Esophagus (tissue), 2 donors: ENCODE results near the gene THSD7A. TPM values are rescaled to one million over a fixed set of nuclear protein-coding genes. Genes with fewer than 3 reads are reported as not detected.

Source experiments
- H3K27ac ChIP-seq, 2 donors: one replicate each; pipeline ENCODE4 v1.5.1; 2013; ENCODE audit warnings: low read depth in 2 of 2, mild to moderate bottlenecking in 2 of 2, inconsistent platforms in 1 of 2, low read length in 1 of 2, moderate library complexity in 1 of 2
- H3K27me3 ChIP-seq, 2 donors: one replicate each; pipeline ENCODE4 v1.6.1; 2013; ENCODE audit warnings: low read length in 2 of 2, control low read depth in 1 of 2, mild to moderate bottlenecking in 1 of 2; ENCODE audit not compliant: insufficient read depth in 2 of 2, control insufficient read depth in 1 of 2
- H3K36me3 ChIP-seq, 2 donors: one replicate each; pipeline ENCODE4 v1.6.1; 2013; ENCODE audit warnings: low read length in 1 of 2; ENCODE audit not compliant: control insufficient read depth in 2 of 2, insufficient read depth in 2 of 2
- H3K4me1 ChIP-seq, 2 donors: one replicate each; pipeline ENCODE4 v1.6.1; 2013; ENCODE audit warnings: low read length in 1 of 2; ENCODE audit not compliant: control insufficient read depth in 2 of 2, insufficient read depth in 2 of 2
- H3K4me3 ChIP-seq, 2 donors: one replicate each; pipeline ENCODE4 v1.5.1; 2013; ENCODE audit warnings: low read length in 2 of 2, mild to moderate bottlenecking in 2 of 2, low read depth in 1 of 2, moderate library complexity in 1 of 2
- H3K9me3 ChIP-seq, 2 donors: one replicate each; pipeline ENCODE4 v1.6.1; 2013; ENCODE audit warnings: mild to moderate bottlenecking in 2 of 2, low read depth in 1 of 2, low read length in 1 of 2, moderate library complexity in 1 of 2; ENCODE audit not compliant: control insufficient read depth in 2 of 2, insufficient read depth in 1 of 2
- WGBS, 2 donors: extraction: QIAGEN DNeasy Blood & Tissue Kit; methylation state at CpG; one replicate each; pipeline ENCODE4 v1.1.7; 2013; 5-methylcytosine and 5-hydroxymethylcytosine counted together
- polyA plus RNA-seq, 2 donors: library from polyadenylated mRNA; stranded (reverse); fragments of 200-250 nt; gene quantifications; one replicate each; pipeline ENCODE4 v1.2.3, GENCODE V29; 2013
- donor health status: healthy with polysubstance abuse.
- donor health status: Bipolar disorder and iron deficiency.

The THSD7A gene
- polyA plus RNA-seq, 2 donors, result 0.18 to 0.20 TPM

DNA sequence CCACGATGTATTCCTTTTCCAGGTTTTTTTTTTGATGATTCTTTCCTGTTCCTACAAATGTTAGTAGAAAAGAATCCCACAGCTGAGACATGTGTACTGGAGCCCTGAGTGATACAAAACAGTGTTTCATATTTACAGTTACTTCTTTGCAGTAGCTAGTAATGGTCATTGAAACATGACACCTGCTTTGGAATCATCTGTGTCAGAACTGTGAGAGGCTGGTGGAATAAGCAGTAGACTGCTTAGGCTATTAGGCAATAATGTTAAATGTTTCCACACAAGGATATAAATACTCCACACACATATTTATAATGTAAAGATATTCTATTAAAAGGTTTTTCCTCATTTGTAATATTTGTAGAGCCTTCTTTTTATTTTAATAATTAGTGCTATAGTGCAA lies 394.0 kb downstream of the THSD7A start:
- Histone ChIP-seq H3K9me3 (no peaks in the 10 kb centered on the region), H3K27ac (no peak overlapping the region), H3K36me3 (no peaks in the 10 kb centered on the region), H3K4me1 (no peaks in the 10 kb centered on the region), H3K27me3 (no peaks in the 10 kb centered on the region), H3K4me3 (no peak overlapping the region)
- WGBS, 2 donors, result 56 to 60% methylated on average over 1 of the region's 1 CpG

DNA sequence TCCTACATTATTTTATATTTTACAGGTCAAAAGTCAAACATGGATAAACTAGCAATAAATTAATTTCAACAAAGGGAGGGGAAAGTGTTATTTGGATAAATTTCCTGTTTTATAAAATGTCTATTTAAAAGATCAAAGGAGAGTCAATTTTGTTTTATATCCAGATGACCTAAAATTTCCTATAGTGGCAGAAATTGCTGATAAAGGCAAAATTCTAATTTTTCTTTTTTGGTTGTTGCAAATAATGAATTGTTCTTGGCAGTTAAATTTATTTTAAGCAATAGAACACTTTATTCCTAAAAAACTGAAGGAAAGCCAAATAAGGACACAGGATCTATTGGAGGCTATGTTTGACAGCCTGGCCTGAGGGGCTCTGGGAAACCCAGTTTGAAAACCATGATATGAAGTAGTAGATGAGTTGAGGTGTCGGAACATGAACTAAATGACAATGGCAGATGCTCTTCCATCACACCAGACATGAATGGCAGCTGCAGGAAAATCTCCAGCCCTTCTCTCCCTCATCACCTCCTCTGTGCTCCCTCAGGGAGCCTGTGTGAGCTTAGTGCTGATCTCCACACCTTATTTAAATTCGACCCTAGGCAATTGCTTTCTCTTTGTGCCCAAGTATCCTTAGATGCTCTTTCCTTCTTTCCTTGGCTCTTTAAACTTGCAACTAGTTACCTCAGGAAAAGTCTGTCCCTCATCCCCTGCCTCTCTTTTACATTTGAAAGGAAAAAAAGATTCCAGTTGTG lies 395.0 kb downstream of the THSD7A start:
- WGBS, 2 donors, result 54 to 60% methylated on average over 2 of the region's 2 CpGs
- no peaks in the 10 kb centered on the region for H3K4me1 ChIP-seq
- H3K27me3 ChIP-seq, result no peaks in the 10 kb centered on the region
- no peak overlapping the region for H3K4me3 ChIP-seq
- no peaks in the 10 kb centered on the region for H3K9me3 ChIP-seq
- H3K36me3 ChIP-seq, result no peaks in the 10 kb centered on the region
- no peak overlapping the region for H3K27ac ChIP-seq

DNA sequence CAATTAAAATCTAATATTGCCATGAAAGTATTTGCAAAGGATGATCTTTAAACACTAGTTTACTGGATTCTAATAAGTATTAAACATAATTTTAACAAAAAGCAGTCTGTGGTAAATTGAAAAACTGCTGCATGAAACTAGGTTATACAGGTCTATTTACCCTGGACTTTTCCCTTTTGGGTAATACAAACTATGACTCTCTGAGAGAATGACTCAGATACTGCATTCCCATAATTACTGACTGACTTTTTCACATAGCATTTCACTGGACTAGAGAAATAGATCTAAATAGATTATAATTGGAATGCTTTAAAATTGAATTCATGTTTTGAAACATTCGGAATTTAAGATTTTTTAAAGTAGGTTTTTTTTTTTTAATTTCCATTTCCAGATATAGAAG lies 395.7 kb downstream of the THSD7A start:
- Histone ChIP-seq H3K9me3 (no peaks in the 10 kb centered on the region), H3K36me3 (no peaks in the 10 kb centered on the region), H3K27me3 (no peaks in the 10 kb centered on the region), H3K4me3 (no peak overlapping the region), H3K4me1 (no peaks in the 10 kb centered on the region), H3K27ac (no peak overlapping the region)
- WGBS, 2 donors, result 67 to 68% methylated on average over 1 of the region's 1 CpG

DNA sequence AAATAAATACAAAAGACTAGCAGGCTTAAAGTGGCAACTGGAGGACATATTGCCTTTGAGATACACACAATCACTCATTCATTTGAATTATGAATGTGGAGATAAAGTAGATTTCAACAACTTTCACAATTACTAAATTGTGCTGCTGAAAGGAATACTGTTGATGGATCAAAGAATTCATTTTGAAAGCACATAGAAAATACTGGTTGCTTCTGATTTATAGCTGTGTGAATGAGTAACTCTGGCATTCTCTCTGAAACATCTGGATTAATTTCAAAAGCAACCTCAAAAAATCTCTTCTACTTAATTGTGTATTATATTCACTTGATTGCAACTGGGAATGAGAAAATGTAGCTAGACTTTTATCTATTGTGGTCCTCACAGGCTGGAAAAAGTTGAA lies 397.6 kb downstream of the THSD7A start:
- Histone ChIP-seq H3K36me3 (no peaks in the 10 kb centered on the region), H3K4me1 (no peaks in the 10 kb centered on the region), H3K4me3 (no peak overlapping the region), H3K9me3 (no peaks in the 10 kb centered on the region), H3K27me3 (no peaks in the 10 kb centered on the region), H3K27ac (no peak overlapping the region)

DNA sequence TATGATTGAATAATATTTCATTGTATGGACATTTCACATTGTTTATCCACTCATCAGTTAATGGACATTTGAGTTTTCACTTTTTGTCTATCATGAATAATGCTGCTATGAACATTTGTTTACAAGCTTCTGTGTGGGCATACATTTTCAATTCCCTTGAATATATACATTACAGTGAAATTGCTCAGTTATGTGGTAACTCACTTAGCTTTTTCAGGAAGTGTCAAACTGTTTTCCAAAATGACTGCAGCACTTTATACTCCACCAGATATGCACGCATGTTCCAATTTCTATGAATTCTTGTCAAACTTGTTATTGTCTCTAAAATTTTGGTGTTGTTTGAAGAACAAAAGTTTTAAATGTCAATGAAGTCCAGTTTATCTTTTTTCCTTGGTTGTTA lies 401.2 kb downstream of the THSD7A start:
- Histone ChIP-seq H3K9me3 (no peaks in the 10 kb centered on the region), H3K27ac (no peak overlapping the region)
- 75 to 88% methylated on average over 1 of the region's 1 CpG for WGBS, 2 donors

DNA sequence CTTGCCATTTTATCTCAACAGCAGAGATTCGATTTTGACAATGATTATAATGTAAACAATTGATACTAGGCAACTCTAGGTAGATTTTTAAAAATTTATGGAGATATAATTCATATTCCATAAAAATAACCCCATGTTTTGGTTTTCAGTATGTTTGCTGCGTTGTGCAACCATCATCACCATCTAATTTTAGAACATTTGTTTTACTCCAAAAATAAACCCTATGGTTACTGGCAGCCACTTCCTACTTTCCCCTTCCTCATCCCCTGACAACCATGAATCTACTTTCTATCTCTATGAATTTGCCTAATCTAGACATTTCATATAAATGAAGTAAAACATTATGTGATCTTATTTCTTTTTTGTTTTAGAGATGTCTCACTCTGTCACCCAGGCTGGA lies 401.9 kb downstream of the THSD7A start:
- no peak overlapping the region for H3K27ac ChIP-seq
- H3K4me3 ChIP-seq, result no peak overlapping the region
- no peaks in the 10 kb centered on the region for H3K27me3 ChIP-seq
- no peaks in the 10 kb centered on the region for H3K4me1 ChIP-seq
- WGBS, 2 donors, result 50 to 61% methylated on average over 2 of the region's 2 CpGs
- H3K36me3 ChIP-seq, result no peaks in the 10 kb centered on the region
- H3K9me3 ChIP-seq, result no peaks in the 10 kb centered on the region

More for the DNA sequence above, 401.2 kb downstream of the THSD7A start:
- H3K36me3 ChIP-seq, result no peaks in the 10 kb centered on the region
- no peaks in the 10 kb centered on the region for H3K4me1 ChIP-seq
- H3K4me3 ChIP-seq, result no peak overlapping the region
- no peaks in the 10 kb centered on the region for H3K27me3 ChIP-seq

DNA sequence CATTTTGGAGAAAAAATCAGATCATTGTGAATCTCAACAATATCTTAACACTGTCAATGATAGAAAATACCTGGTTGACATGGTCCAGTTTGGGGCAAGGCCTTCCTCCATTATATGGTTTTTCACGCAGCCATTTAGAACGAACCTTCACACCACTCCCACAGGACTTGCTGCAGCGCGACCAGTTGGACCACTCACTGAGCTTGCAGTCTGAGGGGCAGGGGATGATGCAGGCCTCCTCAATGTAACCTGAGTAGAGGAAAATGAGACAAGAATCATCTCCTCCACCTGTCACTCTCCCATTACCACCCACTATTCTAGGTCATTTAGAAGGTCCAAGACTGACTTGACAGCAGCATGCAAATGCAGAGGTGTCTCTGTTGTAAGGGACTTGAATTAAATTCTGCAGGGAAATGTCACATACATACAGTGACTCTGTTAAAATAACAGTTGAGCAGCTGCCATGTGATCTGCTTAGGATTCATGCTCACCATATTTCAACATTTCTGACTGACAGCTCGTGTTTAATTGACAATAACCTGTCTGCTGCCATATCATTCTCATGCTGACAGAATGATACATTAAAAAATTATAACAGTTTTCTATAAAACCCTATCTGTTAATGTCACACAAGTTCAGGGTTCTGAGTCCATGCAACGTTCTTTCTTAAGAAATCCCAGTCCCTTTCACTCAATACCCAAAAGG lies 403.0 kb downstream of the THSD7A start:
- Histone ChIP-seq H3K4me3 (no peak overlapping the region), H3K27ac (no peak overlapping the region), H3K36me3 (no peaks in the 10 kb centered on the region), H3K27me3 (no peaks in the 10 kb centered on the region), H3K4me1 (no peaks in the 10 kb centered on the region), H3K9me3 (no peaks in the 10 kb centered on the region)
- 81% methylated on average over 6 of the region's 6 CpGs for WGBS, 2 donors

DNA sequence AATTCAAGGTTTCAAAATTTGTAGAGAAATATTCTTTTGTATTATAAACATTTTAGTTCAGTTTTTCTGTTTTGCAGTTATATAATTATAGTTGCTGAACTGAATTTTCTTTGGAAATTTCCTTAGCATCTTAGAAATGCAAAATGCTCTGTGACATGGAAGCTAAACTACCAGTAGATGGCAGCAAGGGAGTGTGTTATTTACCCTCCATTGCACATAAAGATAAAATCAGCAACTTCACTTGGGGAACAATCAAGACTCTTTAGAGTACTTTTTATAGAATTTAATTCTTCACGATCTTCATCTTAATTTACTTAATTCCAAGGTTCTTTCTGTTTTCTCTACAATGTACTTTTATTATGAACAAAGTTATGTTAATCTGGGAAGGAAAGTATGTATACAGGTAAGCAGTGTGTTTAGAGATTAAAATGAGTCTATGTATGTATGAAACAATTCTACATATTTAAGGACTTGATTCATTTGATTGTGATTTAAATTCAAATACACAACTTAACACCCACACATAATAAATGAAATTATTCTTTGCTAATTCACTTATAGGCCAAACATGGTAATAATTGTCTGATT lies 404.2 kb downstream of the THSD7A start:
- no peak overlapping the region for H3K27ac ChIP-seq
- H3K9me3 ChIP-seq, result no peaks in the 10 kb centered on the region
- 0 to 2% methylated on average over 1 of the region's 1 CpG for WGBS, 2 donors
- H3K36me3 ChIP-seq, result no peaks in the 10 kb centered on the region
- no peaks in the 10 kb centered on the region for H3K4me1 ChIP-seq
- H3K27me3 ChIP-seq, result no peaks in the 10 kb centered on the region
- H3K4me3 ChIP-seq, result no peak overlapping the region

DNA sequence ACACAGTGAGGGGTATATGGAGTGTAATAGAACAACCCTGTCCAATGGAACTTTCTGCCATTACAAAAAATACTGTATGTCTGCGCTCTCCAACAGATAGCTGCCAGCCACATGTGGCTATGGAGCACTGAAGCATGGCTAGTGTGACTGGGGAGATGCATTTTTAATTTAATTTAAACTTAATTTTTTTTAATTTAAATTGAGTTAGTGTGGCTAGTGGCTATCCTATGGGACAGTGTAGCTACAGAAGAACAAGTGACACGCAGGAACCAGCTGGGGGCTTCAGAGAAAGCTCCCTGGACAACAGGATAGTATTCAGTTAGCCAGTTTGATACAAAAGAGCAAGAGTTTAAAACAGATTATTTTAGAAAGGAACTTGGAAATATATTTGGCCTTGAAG lies 408.0 kb downstream of the THSD7A start:
- Histone ChIP-seq H3K27me3 (no peaks in the 10 kb centered on the region), H3K36me3 (no peaks in the 10 kb centered on the region), H3K4me3 (no peak overlapping the region), H3K9me3 (no peaks in the 10 kb centered on the region), H3K27ac (no peak overlapping the region), H3K4me1 (no peaks in the 10 kb centered on the region)
- WGBS, 2 donors, result 86 to 92% methylated on average over 2 of the region's 2 CpGs
